Measurements from ENCODE around the gene S100A16.

GRCh38 chr1:153647346-153647714, 34.4 kb upstream of the S100A16 start:
- TF ChIP-seq CTCF (IDR thresholded peaks at IDR 0.05) (no peak), POLR2A (IDR thresholded peaks at IDR 0.05) (no peak)

Measured in body of pancreas (tissue), 4 donors.